IPS DF 4.7 (cell line): Measurements from ENCODE around the gene SLC38A10.

ENCODE experiments used
- DNase-seq: peaks from one replicate; pipeline ENCODE4 v3.0.0-alpha.2; 2013; ENCODE audit warnings: low spot score; ENCODE audit errors: extremely low read depth

Gene SLC38A10

DNA sequence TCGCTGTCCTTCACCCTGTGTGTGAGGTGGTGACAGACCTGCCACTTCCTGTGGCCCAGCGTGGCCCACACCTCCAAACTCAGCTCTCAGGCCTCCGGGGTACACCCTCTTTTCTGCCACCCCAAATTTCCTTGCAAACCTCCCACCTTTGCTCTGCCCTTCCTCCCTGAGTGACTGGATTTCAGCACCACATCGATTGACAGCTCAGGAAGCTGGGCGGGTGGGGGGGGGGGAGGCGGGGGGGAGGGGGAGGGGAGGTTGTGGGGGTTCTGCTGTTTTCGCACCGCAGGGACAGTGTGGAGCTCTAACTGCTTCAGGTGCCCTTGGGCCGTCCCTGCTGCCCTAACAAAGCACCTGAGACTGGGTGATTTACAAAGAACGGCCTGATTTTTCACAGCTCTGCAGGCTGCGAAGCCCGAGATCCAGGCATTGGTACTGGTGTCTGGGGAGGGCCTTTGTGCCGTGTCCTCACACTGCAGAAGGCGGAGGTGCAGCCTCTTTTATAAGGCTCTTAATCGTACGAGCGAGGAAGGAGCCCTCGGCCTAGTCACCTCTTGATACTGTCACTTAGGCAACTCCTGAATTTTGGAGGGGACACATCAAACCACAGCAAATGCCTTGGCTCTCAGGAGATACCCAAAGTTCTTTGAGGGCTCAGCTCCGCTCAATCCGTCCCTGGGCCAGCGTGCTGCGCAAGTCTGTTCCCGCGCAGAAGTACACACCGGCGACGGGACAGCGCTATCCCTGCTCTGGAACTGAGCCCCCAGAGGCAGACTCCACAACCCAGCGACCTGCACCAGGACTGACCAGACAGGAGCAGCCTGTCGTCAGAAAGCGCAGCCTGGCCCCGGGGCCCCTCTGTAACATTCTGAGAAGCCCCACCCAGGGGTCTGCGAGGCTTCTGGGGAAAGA is 52.4 kb downstream of the SLC38A10 start:
- no peak for DNase-seq

DNA sequence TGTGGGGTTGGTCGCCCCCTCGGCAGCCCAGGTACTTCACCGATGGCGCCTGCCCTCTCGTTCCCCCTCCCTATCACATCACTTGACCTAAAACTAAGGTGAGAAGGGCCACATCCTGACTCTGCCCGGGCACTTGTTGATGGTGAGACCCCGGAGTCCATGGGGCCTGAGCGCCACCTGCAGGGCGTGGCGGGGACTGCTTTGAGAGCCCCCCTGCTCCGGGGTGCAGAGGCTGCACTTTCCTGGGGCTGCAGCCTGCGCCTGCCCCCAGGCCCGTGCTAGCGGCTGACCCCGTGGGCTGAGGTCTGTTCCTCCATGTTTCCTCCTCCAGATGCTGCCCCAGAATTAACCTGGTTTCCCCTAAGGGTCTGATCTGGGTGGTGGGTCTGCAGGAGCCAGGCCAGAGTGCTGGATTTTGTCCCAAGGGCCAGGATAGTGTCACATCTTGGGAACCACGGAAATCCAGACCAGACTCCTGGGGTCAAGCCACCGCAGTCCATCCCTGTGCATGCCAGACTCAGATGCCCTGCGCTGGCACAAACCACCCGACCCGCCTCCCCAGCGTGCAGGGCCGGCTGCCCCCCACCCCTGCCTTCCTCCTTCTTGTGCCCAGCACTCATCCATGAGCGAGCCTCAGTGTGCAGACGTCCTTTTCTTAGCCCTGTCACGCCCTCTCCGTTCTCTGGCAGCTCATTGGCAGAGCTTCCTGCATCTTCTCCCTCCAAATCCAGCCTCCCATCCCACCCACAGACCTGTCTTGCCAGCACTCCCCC is 53.3 kb downstream of the SLC38A10 start:
- DNase-seq: no peak

DNA sequence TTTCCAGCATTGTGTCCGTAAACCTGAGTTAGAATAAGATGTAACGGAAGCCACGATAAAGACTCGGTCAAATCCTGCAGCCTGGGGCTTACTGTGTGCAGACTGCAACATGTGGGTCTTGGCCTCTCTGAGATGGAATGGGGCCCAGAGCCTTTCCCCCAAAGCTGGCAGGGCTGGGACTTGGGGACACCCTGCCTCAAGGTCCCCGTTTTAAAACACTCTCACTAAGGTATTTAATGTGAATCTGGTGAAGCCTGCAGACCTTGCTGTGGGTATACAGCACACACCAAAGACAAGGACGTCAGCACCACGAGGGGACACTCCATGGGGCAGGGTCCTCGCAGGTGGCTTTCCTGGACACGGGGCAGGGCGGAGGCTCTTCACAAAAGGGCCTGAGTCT is 53.9 kb downstream of the SLC38A10 start:
- no peak for DNase-seq

DNA sequence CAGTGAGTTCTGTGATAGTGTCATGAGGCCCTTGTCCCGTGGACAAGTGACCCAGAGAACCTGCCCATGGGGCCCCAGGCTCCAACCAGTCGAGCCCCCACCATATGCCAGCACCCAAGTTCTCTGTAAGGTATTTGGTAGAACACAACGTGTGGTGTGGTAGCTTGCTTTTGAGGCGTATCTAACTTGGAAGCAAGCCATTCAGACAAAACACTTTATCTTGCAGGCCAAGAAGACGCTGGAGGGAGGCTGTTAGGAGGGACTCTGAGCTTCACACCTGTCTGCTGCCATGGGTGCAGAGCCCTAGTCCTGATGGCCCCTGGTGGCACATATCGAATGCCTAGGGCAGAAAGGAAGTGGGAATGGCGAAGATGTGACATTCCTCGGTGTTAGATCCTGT is 54.3 kb downstream of the SLC38A10 start:
- DNase-seq: no peak

DNA sequence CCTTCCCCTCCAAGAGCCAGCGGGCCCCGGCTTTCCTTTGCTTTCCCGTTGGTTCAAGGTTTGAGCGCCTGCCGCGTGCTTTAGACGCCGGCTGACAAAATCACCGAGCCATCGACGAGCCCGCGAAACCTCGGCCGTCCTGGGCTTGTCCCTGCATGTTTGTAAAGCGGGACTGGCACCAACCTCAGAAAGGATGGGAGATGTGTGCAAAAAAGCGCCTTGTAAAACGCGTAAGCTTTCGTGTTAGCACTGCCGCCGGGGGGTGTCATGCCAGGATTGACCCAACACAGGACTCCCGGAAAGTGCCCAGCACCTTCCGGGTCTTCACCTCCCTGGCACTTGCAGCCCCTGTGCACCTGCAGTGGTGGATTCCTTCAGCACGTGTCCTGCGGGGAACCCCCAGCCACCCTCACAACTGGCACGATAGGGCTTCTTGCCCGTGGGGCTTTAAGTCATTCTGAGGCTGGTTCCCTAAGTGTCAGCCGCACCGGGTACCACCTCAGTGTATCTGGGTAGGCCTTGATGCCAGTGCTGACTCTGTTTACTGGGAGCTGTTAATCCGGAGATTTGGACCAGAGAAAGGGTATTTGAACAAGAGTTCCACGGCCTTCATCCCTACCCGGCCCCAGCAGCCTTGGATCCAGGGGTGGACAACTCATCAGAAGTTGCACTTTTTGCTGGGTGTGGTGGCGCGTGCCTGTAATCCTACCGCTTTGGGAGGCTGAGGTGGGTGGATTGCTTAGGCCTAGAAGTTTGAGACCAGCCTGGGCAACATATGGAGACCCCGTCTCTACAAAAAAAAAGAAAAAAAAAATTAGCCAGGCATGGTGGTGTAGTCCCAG is 55.2 kb downstream of the SLC38A10 start:
- no peak for DNase-seq

DNA sequence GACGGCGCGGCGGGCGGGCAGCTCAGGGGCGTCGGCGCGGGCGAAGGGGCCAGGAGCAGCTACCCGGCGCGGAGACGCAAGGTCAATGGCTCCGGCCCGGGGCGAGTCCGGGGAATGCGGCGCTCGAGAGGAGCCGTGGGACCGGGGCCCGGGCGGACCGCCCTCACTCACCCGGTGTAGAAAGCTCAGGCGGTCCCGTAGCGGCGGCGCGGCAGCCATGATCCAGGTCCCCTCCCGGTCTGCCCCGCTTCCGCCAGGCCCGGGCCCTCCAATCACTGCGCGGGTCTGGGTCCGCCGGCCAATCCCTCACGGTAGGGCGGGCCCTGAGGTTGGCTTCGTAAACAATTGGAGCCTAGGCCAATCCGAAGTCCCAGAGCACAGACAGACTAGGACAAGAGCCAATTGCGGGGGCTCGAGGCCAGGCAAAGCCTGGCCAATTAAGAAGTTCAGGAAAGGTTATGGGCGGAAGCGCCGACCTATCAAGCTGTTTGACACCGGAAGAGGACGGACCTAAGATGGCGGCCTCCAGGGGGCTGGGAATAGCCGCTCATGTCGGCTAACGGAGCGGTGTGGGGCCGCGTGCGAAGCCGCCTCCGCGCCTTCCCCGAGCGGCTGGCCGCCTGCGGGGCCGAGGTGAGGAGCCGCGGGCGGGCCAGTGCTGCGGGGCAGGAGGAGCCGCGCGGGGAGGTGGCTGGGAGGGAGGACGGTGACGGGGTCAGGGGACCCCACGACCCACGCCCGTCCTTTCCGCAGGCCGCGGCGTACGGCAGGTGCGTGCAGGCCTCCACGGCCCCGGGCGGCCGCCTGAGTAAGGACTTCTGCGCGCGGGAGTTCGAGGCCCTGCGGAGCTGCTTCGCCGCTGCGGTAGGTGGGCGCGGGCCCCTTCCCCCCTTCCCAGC is 56.0 kb downstream of the SLC38A10 start, which contains the start of the genes NDUFAF8 and TEPSIN:
TSS of gene NDUFAF8 (plus strand) at position 504 of the 899 bp plus-strand sequence. CDS start at position 550, 46 bp downstream.
TSS of gene TEPSIN (minus strand) at position 241 of the 899 bp plus-strand sequence. CDS start at position 219, 22 bp downstream.
- peak; percentile 94 for DNase-seq

DNA sequence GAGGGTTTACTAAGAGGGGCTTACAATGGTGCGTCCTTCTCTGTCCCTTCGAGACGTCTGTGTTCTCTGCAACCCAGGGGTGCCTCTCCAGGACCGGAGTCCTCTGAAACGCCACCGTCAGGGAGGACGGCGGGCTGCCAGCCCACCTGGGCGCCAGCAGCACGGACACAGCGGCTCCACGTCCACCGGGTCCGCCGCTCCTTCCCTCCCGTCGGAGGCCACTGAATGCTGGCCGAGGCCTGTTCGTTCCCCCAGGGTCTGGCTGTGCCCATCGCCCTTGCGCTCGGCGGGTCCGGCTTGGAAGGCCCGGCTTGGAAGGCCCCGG is 56.7 kb downstream of the SLC38A10 start:
- no peak for DNase-seq

DNA sequence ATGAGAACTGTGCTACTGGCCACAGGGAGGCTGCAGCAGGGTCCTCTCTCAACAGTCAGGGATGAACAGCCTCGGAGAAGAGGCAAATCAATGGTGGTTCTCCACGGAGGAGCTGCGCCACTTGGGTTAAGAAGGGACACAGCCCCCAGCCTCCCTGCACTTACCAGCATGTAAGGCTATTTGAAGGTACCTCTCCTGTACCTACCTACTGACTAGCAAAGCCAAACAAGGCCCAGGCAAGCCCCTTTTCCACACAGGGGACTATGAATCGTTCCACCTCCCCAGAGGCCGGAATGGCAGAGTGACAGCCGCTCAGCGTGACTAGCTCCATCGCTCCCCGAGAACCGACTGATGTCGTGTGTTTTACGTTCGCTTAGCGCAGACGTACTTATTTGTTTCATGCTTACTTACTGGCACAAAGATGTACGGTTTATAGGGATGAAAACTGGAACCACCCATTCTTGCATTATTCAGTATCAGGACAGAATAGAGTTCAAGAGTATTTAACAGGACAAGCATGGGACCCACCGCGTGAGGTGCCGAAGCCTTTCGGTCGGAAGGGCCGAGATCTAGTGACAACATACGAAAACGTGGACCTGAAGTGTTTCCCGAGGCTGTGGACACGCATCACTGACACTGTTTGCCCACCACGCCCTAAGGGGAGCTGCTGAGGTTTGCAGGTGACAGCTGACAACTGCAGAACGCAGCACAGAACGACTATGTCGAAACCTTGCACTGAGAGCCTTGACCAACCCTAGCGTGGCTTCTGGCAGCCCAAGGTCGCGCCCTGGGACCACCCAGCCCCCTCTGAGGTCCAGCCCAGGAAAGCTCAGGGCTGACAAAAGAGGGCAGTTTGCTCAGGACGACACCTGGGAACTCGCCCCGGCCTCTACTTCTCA is 57.3 kb downstream of the SLC38A10 start:
- DNase-seq: no peak

DNA sequence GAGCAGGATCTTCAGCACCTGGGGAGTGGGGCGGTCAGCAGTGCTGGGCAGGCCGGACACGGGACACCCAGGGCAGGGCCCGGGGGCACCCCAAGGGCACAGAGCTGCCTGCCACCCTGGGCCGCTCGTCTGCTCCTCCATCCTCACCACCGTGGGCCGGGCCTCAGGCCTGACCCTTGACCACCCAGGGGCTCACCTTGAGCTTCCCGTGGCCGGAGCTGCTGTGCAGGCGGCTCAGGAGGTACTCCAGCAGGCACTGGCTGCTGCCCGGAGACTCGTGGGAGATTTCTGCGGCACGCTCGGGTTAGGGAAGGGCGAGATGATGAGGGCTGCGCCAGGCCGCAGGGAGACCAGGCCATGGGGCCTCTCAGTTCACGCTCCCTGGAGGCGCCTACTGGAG is 58.3 kb downstream of the SLC38A10 start:
- DNase-seq: no peak

DNA sequence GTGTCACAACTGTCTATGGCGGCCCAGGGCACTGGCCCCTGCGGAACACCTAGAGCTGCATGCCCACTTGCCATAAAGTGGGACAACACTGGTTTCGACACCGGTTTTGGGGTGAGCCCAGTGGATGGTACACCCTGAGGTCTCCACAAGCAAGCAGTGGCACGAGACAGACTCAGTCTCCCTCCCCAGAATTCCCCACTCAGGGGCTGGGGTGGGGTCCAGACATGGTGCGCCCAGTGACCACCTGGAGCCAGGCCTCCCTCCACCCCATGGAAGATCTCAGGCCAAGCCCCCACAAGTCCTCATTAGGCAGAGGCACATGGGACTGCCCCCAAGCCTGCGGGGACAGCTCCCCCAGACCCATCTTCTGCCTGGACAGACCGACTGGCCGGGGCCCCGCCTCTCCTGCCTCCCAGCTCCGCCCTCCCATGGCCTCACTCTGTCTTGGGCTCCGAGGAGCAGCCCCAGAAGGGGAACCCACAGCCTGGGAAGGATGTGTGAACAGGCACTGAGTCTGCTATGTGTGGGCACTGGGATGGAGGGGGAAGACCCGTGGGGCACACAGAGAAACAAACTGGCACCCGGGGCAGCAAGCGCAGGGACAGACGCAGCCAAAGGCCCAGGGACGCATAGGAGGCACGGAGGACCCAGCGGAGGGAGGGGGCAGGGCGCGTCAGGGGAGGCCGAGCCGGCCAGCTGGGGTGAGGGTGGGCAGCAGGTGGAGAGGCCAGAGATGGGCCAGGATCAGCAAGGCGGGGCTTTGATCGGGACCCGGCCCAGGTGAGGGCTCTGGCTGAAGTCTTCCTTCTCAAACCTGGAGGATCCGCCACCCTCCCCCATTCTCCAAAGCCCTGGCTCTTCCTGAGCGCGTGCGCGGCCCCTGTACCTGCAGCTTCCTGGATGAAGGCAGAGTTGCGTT is 59.0 kb downstream of the SLC38A10 start:
- no peak for DNase-seq

DNA sequence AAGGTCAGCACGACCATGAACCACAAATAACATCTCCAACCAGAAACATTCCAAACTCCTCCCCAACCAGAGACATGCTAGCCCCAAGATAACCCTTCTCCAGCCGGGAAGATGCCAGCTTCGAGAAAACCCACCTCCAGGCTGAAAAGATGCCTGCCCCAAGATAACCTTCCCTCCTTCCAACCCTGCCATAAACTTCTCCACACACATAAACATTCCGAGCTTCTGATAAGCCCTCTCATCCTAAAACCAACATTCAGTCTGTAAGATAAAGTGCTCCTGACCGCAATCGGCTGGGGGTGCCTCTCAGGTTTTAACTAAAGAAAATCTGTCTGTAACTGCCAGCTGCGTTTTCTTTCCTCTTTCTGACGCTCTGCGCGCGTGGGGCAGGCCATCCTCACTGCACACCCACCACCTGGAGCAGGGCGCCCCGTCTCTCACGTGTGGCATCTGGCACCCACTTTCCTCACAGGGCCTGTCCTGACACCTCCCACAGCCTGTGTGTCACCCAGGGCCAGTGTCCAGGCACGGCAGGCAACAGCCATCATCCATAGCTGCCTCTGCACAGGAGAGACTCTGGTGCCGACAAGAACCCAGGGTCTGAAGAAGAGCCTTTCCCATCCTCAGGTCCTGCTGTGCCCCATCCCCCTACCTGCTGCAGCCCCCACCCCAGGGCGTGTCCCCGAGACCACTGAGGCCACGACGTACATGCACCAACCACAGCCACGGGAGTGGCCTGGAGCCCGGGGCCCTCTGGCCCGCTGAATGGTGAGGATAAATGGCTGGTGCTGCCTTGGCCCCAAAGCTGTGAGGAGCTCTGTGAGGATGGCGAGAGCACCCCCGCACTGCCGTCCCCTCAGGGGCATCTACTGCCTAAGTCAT is 59.9 kb downstream of the SLC38A10 start:
- no peak for DNase-seq

DNA sequence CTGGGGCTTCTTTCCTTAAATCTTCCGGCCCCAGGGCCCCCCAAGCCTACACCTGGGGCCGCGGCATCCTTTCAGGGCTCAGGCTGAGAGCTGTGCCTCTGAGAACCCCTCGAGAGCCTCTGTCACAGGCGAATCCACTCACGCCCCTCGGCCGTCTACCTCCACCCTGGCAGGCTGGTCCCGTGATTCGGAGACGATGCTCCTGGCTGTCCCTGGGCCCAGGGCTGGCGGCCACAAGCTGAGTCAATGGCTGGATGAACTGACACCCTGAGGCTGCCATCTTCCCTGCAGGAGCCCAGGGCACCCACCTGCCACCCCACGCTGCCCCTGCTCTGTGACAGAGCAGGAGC is 60.6 kb downstream of the SLC38A10 start:
- DNase-seq: no peak

DNA sequence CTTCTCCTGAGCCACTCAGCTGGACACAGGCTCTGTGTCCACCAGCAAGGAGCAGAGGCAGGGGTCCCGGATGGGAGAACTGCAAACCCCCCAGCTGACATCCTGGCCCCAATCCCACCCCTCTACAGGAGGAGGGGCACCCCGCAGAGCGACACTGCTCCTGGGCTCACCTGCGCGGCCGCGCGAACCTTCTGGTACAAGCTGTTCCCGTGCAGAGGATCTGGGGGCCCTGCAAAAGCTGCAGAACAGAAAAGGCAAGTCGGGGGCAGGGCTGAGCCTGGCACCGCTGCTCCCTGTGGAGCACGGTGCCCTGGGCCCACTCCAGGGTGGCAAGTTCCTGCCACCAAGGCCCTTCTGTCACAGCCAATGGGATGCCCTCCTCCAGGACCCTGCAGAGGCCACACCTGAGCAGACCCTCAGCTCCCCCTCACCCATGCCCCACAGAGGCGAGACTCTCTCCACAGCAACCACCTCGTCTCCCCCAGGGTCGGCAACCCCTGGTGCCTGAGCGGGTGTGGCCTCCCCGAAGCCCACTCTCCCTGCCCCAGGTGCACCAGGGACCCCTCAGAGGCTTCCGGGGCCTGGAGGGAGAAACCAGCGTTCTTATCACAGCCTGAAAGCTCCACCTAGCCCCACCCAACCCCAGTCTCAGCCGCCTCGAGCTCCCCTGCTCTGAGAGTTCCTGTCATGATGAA is 61.1 kb downstream of the SLC38A10 start:
- no peak for DNase-seq

DNA sequence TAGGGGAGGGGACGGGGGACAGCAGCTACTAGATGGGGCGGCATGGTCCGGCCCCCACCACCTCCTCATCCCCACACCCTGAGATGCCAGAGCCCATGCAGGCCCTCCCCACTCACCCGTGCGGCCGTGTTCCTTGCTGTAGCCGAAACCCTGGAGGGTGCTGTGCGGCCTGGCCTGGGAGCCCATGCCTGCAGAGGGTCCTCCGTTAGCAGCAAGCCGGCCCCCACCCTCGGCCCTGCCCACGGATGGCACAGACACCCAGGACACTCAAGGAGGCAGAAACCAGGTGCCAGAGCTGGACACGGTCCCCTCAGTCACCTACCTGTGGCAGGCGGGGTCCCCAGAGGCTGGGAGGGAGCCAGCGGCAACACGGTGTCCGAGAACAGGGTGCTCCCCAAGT is 61.8 kb downstream of the SLC38A10 start:
- DNase-seq: no peak

DNA sequence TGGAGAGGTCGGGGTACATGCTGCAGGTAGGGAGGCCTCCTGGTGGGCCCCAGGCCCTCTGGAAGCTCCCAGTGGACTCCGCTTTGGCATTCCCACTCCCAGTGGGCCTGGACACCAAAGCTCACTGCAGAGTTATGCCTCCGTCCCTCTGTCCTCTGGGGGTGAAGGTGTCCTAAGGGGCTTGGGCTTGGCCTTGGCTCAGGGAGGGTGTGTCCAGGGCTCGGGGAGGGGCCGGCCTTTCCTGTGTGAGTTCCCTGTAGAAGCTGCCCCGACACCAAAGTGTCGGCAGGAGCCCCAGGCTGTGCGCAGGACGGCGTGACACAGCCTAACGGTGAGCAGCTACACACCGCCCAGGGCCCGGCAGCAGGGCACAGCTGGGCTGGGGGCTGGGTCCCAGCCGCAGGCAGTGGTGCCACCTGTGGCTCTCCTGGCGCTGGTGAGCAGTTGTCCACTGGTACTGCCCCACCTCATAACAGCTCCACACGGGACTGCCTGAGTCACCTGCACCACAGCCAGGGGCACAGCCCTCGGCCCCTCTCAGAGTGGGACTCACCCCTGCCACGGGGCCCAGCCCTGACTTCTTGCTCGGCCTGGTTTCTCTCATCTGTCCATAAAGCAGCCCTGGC is 62.4 kb downstream of the SLC38A10 start:
- DNase-seq: no peak

DNA sequence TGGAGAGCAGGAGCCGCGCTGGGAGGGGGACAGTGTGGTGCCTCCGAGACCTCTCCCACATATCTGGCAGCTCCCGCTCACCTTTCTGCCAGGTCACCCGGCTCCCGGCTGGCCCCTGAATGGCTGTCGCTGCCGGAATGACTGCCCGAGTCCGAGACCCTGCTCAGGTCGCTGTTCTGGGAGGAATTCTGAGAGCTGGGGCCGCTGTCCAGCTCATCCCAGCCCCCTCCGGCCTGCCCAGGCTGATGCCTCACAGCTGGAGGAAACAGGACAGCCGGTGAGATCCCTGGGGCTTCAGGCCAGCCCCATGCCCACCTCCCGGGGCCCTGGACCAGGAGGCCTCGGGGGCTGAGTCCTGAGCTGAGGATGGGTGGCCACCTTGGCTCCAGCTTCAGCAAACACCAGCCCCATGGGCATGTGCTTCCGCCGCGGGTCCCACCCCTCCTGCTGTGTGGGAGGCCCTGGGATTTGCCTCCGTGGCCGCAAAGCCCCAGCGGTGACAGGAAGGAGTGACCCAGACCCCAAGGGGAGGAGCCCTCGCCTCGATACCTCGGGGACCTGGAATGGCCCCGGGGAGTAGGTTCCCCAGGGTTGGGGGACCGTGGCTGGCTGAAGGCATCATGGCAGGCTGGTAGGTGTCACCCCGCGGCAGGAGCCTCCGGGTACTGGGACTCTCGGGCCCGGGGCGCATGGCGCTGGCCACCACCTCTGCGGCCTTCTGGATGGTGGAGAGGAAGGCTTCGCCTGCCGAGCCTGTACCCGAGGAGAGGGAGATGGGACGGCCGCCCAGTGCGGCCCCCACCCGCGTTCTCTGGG is 63.1 kb downstream of the SLC38A10 start:
- DNase-seq: no peak
